ENCODE data around the gene EFHC2.
"Not testable (repeated sequence)": the region's sequence is repeated elsewhere in the genome, so short reads cannot be mapped to it uniquely, and the experiment has no call there.

EFHC2 gene

DNA sequence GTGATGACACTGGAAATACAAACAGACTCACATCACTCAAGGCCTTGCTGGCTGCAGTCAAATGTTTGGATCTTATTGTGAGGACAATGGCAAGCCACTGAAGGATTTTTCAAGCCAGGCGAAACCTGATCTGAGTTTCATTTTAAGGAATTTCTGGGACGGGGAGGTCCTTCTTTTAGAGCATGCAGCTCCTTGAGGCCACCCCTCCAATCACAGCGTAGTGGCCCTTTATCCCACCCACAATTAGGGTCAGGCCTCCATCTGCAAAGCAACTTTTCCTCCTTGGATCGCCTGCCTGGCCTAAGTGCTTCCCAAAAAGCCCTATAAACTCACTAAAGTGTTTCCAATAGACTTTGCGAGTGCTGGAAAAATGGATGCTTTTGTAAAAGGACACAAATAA is 115.5 kb downstream of the EFHC2 start:
- DNase-seq = peak; percentile 16

DNA sequence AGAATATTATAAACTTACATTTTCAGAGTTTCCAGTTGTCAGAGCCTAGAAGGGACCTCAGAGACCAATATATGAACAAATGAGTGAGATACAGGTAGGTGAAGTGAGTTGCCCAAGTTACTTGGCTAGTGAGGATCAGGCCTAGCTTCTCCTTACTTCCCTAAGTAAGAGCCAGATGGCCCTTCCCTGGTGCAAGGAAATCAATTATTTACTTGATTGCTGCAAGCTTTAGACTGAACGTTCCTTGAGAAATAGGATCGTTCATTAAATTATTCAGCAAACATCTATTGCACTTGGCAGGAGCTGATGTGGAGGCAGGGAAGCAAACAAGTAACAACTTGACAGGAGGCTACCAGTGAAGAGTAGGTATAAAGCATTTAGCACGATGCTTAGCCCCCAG is 117.8 kb downstream of the EFHC2 start:
- no peak for DNase-seq

DNA sequence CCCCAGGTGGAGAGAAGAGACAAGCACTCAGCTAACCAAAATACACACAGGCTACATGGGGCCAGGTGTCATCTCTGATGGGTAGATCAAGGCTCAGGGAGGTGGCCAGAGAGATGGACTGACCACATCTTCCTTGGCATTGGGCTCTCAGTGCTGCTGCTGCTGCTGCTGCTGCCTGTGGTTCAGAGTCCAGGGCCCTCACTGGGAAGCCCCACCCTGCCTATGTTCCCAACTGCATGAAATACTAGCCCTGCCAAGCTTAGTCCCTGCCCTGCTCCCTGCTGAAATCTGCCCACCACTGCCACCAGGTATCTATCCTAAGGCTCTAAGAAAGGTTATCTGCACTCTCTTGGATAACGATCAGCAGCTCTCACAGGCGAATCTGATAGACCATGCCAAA is 118.7 kb downstream of the EFHC2 start:
- no peak for DNase-seq

DNA sequence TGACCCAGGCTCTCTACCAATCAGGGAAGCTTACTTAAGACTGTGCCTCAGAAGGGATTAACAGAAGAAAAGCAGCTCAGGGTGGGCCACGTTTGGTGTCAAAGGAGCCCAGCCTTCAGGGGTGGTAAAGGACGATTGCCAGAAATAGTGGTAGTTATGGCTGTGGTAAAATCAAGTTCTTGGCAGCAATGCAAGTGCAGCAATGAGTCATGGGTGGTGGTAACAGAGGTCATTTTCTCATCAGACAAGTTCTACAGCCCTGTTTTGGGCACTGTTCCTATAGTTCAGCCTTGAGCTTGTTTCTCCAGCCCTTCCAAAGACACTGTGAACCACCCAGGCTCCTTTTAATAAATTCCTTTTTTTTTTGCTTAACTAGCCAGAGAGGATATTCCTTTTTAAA is 120.3 kb downstream of the EFHC2 start:
- DNase-seq = peak; percentile 48

DNA sequence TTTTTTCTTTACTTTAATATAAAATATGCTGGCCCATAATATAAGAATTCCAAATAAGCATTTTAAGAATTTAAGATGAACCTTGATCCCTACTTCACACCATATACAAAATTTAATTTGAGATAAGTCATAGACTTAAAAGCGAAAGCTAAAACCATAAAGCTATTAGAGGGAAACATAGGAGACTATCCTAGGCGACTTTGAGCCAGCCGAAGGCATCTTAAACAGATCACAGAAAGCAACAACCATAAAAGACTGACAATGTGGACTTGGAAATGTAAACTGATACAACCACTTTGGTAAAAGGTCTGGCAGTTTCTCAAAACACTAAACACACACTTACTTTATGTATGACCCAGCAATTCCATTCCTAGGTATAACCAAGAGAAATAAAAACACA is 125.0 kb downstream of the EFHC2 start:
- DNase-seq = no peak

DNA sequence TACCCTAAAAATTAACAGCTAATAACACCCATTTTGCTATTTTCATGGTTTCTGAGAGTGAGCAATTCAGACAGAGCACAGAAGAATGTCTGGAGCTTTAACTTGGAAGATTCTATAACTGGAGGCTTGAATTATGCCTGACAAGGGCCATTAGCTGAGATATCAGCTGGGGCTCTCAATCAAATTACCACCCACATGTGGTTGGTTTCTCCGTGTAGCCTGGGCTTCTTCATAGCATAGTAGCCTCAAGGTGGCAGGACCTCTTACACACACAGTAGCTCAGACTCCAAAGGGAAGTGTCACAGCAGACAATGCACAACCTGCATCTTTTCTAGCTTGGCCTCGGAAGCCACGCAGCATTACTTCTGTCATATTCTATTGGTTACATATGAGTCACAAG is 127.3 kb downstream of the EFHC2 start:
- DNase-seq = no peak

DNA sequence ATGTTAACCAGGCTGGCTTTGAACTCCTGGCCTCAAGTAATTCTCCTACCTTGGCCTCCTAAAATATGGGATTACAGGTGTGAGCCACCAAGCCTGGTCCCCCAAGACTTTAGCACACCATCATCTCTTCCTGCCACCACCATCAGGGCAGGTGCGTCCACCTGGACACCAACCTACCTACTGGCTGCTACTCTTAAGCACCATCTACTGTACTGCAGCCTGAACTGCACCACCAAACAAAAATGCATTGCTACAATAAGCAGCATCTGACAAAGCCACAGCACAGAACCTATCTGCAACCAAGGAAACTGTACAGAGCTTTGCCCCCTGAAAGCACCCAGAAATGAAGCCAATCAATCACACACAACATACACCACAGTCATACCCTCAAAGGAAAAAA is 139.7 kb downstream of the EFHC2 start:
- DNase-seq = no peak

DNA sequence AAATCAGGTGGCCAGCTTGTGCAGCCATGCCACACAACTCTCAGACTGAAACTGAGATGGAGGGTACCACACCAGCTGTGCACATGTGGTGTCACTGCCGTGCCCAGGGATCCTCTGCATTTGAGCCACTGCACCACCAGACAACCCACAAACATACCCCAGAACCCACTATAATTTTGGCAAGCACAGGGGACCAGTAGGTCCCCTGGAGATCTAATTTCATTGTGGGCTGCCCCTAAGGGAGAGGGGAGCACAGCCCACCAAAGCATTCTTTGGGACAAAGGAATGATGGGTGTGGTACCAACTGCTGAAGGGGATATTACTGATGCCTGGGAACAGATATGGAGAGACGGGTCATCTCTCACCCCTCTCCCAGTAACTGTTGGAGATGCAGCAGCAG is 140.9 kb downstream of the EFHC2 start:
- no peak for DNase-seq

DNA sequence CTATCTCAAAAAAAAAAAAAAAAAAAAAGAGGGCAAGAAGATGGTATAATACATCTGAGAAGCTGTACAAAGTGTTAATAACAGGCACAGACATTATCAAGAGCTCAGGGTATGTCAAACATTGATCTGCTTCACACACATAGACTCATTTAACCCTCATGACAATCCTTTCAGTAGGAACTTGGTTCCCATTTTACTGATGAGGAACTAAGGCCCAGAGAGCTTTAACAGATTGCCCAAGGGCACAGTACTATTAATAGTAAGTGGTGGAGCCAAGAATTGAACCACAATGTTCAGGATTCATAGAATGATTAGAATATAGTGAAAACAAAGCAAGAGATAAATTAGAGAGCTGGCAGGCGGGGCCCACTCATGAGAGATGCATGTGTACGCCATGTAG is 154.4 kb downstream of the EFHC2 start:
- DNase-seq = no peak

DNA sequence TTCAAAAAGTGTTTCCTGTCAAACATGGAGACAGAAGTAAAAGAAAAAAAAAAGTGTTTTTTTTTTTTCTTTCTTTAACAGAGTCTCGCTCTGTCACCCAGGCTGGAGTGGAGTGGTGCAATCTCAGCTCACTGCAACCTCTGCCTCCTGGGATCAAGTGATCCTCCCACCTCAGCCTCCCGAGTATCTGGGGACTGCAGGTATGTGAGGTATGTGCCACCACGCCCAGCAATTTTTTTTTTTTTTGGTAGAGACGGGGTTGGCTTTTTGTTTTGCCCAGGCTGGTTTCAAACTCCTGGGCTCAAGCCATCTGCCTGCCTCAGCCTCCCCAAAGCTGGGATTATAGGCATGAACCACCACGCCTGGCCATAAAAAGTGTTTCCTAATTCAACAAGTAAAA is 155.6 kb downstream of the EFHC2 start:
- not testable (repeated sequence) for DNase-seq

DNA sequence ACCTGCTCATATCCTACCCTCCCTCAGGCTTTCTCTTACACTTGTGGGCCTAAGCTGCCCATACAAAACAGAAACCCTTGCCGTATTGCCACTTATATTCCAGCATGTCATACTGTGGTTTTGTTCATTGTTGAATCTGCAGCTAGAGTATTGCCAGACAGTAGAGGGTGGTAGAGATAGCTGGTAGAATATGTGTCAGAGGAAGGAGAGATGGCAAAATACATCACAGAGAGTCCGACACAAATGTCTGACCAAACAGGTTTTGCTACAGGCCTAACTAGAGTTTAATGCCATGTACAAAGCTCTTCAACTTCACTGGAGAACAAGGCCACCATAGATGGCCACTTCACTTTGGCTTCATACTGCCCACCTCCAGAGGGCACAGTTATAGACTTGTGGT is 160.1 kb downstream of the EFHC2 start:
- DNase-seq = no peak

DNA sequence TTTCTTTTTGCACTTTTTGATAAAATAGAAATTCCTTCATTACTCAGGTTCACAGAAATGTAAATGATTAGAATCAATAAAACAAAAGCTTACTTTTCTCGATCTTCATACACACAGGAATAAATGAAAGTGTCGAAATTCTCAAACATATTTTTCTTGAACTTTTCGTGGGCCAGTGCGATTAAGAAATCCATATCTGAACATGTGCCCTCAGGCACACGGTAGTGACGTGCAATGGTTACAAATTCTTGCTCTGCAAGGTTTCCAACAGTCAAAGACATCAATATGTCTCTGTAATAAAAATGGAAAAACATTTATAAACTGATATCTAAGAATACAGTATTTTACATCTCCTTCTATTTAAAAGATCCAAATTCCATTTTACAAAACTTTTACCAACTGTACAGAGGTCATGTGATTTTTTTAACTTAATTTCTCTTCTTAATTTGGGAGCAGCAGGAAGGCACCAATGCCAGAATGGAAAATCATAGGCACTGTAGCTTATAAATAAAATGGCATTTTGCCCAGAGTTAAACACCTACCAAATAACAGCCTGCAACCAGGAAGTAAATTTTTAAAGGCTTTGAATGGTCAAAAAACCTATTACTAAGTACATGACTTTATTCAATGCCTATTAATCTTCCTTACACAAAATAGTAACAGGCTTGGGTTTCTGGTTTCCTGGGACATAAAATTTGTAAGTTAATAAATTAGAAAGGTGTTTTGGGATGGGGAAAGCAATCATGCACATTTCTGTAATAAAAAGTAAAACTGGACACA is 165.0 kb downstream of the EFHC2 start:
- no peak for DNase-seq

DNA sequence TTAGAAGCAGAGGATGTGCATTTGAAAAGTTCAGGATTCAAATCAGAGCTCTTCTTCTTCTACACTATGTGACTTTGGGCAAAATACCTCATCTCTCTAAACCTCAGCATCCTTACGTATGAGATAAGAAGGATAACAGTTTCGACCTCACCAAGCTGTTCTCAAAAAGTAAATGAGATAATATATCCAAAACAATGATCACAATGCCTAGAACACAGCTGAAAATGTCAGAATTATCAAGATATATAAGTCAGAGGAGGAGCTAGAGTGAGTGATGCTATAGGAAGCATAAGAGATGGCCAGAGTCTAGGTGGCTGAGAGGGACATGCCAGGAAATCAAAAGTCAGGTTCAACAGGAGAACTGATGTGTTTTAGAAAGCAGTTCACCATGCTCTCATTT is 168.0 kb downstream of the EFHC2 start:
- no peak for DNase-seq

DNA sequence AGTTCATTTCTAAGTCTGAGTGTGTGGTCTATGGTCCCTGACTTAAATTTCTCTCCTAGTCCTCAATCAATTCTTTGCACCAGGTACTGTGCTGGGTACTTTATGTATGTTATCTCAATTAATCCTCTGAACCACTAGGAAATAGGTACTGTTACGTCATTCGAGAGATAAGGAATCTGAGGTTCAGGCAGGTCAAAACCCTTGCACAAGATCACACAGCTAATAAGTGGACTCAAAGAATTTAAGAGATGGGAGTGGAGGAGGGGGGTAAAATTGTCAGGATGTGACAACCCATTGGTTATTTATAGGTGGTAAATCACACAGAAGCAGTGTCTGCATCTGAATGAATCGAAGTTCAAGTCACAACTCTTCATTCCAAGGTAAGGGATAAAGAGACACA is 169.4 kb downstream of the EFHC2 start:
- no peak for DNase-seq

DNA sequence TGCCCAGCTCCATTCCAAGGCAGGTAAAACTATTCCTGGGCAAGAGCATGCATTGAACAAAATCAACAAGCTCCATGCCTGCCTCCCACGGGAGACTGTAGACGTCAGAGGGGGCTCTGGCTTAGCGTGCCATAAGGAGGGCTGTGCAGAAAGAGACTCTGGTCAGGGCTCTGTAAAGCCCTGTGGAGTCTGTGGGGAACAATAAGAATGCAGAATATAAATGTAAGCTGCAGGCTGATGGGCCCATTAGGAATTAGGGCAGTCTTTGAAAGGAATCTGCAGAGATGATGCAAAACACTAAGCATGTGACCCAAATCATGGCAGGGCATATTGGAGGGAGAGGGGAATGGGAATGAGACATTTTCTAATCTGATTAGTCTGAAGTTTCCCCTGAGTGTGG is 170.3 kb downstream of the EFHC2 start:
- DNase-seq = no peak

DNA sequence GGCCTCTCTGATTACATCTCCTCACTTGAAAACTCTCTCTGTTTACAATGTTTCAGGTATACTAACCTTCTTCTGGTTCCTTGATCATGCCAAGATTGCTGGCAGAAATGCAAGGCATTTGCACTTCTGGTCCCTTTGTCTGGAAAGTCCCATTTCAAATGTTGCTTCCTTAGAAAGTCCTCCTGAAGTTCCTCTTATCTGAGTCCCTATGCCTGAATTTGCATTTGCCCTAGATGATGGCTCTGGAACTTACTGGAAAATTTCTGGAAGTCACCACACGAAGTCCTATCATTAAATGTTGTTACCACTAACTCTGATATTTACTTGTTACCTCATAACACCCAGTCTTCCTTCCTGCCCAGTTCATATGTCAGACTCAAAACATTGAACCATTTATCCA is 176.4 kb downstream of the EFHC2 start:
- DNase-seq = no peak

DNA sequence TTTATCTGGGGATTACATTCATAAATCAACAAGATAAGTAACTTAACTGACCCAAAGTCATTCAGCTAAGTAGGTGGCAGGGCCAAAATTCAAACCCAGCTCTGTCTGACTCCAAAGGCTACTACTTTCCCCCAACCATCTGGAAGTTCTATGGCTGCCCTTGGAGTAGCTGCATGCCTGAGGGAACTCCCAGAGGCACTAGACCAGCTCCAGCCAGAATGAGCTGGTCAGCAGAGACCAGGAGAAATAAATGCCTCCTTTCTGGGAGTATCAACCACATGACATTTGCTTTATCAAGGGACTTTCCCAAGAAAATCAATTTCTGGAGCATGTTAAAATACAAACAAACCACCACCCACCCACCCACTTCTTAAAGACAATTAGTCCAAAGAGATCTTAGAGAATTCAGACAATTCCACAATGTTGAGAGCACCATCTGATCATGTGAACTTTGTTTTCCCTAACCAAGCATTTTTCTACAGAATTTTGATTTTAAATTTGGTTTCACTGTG is 180.5 kb downstream of the EFHC2 start:
- DNase-seq = no peak

DNA sequence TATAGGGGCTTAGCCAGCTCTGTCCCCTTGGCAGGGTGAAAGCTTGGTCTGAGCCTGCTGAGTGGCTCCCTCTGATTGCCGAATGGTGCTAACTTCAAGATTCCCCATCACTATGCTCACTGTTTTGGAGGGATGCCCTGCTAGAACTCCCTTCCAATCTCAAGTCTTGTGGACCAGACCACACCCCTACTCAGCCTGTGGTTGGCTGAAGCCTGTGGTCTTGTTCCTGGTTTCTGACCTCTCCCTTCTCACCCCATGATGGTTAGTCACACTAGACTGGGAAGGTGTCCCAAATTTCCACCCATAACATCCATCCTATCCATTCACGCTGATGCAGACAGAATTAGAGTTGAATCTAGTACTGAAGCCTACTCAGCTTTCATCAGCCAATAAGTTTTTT is 185.6 kb downstream of the EFHC2 start:
- no peak for DNase-seq

DNA sequence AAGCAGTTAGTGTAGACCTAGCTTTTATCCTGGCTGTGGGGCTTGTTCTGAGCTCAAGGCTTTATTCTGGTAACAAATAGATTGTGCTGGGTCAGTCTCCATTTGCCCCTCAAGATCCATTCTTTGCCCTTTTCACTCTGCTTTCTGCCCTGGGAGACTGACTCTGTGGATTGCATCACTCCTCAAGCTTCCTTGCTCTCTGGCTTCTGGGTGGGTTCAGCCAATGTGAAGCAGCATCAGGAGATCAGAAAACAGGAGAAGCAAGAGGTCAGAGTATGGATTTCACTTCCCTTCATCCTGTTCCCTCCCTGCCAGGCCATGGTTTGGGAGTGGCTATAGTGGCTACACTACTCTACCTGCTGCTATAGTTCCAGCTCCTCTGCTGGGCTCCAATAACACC is 186.2 kb downstream of the EFHC2 start:
- DNase-seq = no peak

DNA sequence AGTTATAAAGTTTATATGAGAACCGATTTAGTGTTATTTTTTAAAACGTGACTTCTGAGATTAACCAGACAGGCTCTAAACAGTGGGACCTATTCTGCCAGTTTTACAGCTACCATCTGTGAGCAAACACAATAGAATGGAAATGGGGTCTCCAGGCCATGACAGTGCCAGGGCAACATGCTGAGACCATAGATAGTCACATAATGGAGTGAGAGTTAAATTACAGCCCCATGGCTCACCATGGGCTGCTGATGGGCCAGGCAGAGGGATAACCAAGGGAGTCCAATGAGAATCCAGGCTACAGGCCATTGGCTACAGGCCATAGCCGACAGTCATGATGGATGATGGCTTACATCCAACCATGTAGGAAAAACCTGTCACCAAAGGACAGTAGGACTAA is 186.7 kb downstream of the EFHC2 start:
- no peak for DNase-seq

DNA sequence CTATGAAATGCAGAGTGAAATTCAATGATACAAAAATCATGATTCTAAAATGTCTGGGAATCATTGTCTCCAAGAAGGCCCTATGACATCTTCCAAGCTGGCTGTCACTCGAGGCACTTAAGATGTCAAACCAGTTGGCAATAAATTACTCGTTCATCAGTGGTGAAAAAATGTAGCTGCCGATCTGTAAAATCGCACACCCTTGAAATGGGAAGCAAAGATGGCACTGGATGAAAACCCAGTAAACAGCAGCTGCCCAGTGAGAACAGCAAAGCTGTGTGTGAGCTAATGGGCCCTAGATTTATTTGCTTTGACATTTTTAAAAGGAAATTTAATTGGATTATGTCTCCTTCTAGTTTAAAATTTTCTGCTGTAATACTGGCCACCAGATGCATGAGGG is 188.3 kb downstream of the EFHC2 start:
- DNase-seq = no peak

DNA sequence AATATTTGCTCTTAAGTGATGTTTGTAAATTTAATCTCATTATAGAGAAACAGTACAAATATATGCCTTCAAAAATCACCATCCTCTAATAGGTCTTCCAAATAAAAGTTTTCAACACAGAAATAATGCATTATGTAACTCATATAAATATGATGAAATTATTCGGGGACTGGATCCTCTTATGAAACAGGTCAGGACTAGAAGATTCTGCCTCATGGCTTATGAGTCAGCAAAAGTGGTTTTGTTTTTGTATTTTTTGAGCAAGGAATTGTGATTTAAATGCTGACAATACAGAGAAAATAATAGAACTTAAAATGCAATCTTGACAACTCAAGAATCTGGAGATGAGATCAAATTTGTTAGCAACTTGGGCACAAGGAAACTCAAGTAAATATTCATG is 190.6 kb downstream of the EFHC2 start:
- DNase-seq = no peak

DNA sequence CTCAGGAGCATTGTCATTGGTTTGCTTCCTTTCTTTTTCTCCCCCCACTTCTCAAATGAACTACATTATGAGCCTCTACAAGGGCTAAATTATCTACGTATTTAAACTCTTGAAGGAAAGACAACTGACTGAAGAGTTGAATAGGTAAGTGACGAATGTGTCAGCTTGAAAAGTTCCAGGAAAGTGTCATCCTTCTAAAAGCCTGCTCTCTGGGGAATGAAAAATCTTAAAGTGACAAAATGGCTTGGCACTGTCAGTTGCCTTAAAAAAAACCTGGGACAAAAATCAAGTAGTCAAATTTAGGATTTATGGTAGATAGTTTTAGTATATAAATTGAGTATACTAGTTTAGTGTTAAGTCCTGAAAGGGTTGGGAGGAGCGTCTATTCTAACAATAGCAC is 196.3 kb downstream of the EFHC2 start:
- DNase-seq = no peak

DNA sequence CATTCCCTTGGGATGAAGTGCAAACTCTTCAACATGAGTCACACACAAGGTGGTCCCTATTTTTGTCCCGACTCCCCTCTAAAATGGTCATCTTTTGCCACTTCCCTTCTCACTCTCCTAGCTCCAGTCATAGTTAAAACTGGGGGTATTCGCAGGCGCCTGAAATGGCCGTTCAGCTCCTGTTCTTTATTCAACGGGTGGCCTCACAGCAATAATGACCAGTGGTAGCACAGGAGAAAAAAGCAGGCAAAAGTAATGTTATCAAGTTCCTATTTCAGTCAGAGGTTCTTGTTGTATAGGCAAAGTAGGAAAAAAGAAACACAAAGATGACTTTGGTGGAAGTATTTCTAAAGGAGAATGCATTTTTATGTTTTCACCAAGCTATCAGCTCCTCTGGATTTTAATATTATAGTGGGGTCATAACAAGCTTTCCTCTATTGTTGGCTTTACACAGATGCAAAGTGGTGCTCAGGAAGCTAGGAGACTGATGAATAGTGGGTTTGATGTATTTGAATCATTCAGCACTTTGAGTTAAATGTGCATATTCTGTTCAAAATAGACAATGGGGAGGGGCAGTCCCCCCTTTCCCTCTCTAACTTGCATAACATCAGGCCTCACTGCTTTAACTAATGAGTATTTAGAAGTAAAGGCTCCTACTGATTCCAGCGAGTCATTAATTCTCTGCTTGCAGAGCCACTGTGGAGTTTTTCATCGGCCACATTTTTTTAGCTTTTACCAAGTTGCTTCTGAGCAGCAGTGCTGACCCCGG is 199.1 kb downstream of the EFHC2 start:
- no peak for DNase-seq

All from fibroblast of skin of back (primary cell).